IMR-90 (cell line): ENCODE results near the gene PPP3R2.

Experiments used
- CEBPB ChIP-seq: IDR thresholded peaks from 2 replicates; pipeline ENCODE4 v1.6.1; 2012; ENCODE audit warnings: low read depth, low read length, improper control_type of control experiment
- MAFK ChIP-seq: IDR thresholded peaks from 2 replicates; pipeline ENCODE4 v1.6.1; 2012; ENCODE audit warnings: low read depth, low read length, improper control_type of control experiment
- POLR2A ChIP-seq: IDR thresholded peaks from 2 replicates; pipeline ENCODE4 v1.6.1; 2012; ENCODE audit warnings: mild to moderate bottlenecking, low read depth, low read length
- TF ChIP-seq, protein P1 (sequence below): conservative IDR thresholded peaks from 2 replicates; pipeline ENCODE4 v1.5.1; 2012; ENCODE audit warnings: mild to moderate bottlenecking, low read depth, low read length, improper control_type of control experiment

DNA sequence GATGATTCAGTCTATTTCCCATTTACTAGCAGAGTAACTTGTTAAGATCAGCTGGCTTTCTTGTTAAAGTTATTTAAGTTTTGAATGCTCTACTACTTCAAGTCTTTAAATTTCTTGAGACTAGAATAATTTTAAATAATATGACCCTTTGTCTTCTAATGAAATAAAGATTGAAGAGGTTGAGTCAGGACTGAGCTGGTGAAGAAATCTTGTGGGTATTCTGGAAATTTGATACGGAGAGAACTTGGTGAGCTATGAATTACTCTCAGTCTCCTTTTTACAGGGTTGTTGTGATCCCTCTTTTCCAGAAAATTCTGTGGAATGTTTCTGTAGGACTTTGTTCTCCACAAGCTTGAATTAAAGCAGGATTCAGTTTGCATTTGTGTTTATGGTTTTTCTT, 31.8 kb downstream of the PPP3R2 start:
- TF ChIP-seq, protein P1, sequence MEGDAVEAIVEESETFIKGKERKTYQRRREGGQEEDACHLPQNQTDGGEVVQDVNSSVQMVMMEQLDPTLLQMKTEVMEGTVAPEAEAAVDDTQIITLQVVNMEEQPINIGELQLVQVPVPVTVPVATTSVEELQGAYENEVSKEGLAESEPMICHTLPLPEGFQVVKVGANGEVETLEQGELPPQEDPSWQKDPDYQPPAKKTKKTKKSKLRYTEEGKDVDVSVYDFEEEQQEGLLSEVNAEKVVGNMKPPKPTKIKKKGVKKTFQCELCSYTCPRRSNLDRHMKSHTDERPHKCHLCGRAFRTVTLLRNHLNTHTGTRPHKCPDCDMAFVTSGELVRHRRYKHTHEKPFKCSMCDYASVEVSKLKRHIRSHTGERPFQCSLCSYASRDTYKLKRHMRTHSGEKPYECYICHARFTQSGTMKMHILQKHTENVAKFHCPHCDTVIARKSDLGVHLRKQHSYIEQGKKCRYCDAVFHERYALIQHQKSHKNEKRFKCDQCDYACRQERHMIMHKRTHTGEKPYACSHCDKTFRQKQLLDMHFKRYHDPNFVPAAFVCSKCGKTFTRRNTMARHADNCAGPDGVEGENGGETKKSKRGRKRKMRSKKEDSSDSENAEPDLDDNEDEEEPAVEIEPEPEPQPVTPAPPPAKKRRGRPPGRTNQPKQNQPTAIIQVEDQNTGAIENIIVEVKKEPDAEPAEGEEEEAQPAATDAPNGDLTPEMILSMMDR, result no peak
- TF ChIP-seq POLR2A (no peak), MAFK (no peak), CEBPB (no peak)
